Sigmoid colon (tissue), 4 donors: Measurements from ENCODE around the gene GPATCH8.

ENCODE experiments used
- CTCF ChIP-seq, 4 experiments: fragments of 450-650 bp in 3 of 4; fragments of 200-600 bp in 1 of 4; IDR thresholded peaks; one replicate each; pipeline ENCODE4 v1.5.1; 2016 to 2019; ENCODE audit warnings: antibody characterized with exemption in 4 of 4, mild to moderate bottlenecking in 3 of 4, moderate library complexity in 2 of 4
- EP300 ChIP-seq, 4 donors: sonication (generic); formaldehyde crosslinking; IDR thresholded peaks; one replicate each; pipeline ENCODE4 v1.6.1; 2017; ENCODE audit warnings: antibody characterized with exemption in 4 of 4
- POLR2AphosphoS5 ChIP-seq, 4 donors: sonication (generic); formaldehyde crosslinking; IDR thresholded peaks; one replicate each; pipeline ENCODE4 v1.6.1; 2017; ENCODE audit warnings: antibody characterized with exemption in 4 of 4

GRCh38 chr17:44489581-44489980 is 13.6 kb downstream of the GPATCH8 start:
- TF ChIP-seq CTCF (IDR thresholded peaks at IDR 0.05) (no peak), POLR2AphosphoS5 (IDR thresholded peaks at IDR 0.05) (no peak), EP300 (IDR thresholded peaks at IDR 0.05) (no peak)
